HG02970 (cell line): ENCODE measurements around the gene HSPA1A.
"Not testable (repeated sequence)": the region's sequence is repeated elsewhere in the genome, so short reads cannot be mapped to it uniquely, and the experiment has no call there.

Experiments
- ATAC-seq: cut with Tn5 transposase; IDR thresholded peaks from one replicate; pipeline ENCODE4 v1.9.1; 2021; ENCODE audit warnings: mild to moderate bottlenecking, moderate library complexity, moderate number of reproducible peaks; ENCODE audit not compliant: unreplicated experiment, low FRiP score

HSPA1A gene

DNA sequence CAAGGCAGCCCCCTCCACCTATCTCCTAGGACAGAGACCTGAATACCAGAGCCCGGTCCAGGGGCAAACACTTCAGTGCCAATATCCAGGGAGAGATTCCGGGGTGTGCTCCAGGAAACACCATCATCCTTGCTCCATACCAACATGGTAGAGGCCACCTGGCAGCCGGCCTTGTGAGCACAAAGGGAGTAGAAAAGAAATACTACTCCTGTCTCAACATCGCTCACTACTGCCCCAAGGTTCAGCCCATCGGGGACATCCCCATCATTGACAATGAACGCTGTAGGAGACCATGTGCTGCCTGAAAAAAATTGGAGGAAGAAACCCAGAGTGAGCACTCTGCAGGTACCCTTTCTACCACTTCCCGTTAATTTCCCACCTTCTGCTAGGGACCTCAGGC is 45.8 kb downstream of the HSPA1A start:
- no peak for ATAC-seq

DNA sequence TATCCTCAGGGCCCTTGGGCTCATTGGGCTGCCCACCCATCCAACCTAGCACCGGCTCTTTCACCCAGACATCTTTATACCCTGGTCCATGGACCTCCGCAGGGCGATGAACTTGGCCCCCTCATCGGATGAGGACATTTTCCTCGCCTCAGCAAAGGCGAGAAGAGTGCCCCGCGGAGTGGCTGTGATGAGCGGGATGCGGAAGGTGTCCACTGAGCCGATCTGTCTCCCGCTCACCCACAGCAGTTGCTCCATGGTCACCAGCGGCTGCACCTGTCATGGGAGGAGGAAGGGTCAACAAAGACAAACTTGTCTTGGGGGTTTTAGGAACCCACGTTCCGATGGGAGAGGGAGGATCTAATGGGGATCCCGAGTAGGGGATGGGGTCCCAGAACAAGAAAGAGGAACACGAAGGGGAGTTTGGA is 46.6 kb downstream of the HSPA1A start:
- ATAC-seq, result no peak

DNA sequence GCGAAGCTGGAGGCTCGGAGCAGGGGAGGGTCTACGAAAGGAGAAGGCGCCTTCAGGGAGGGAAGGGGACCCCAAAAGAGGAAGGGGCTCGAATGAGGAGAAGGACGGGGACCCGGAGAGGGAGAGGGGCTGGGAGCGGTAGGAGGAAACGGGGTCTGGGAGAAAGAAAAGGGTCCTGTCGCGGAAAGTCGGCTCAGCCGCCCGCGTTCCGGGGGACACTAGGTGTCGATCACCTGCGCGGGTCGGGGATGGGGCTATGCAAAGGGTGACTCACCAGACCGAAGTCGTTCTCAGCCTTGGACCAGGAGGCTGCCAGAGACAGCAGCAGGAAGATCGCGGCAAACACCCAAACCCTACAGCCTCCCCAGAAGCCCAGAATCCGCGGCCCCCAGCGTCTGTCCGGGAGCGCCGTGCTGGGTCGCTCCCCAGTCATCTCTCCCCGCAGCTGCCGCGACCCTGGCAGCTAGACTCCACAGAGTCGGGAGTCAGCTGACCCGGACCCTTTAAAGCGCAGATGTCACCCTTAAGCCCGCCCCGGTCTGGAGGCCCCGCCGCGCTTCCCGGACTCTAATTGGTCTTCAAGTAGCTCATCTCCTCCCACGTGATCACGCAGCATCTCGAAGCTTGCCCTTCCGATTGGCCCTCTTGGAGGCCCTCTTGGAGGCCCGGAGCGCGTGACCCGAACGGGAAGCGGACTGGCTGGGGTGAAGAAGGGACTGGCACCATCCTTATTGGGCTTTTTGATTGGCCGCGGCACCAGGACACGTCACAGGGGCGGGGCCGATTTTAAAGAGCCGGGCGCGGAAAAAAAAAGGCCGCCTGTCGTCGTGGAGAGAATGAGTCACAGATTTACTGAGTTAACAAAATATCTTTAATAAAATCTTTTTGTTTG is 47.2 kb downstream of the HSPA1A start, which contains the start of gene NEU1:
NEU1 (minus strand) TSS at position 478 of the 892 bp plus-strand sequence; CDS start at position 433, 45 bp downstream.
- ATAC-seq, result peak; percentile 92

DNA sequence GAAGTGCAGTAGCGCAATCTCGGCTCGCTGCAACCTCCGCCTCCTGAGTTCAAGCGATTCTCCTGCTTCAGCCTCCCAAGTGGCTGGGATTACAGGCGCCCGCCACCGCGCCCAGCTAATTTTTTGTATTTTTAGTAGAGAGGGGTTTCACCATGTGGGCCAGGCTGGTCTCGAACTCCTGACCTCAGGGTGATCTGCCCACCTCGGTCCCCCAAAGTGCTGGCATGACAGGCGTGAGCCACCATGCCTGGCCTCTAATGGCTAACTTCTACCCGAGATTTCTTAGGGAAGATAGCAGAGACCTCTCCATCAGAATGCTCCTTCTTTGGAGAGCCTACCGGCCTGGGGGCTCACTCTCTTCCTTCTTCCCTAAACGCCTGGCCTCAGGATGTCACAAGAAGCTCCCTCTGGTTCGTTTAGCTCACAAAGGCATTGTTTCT is 48.8 kb downstream of the HSPA1A start:
- not testable (repeated sequence) for ATAC-seq

DNA sequence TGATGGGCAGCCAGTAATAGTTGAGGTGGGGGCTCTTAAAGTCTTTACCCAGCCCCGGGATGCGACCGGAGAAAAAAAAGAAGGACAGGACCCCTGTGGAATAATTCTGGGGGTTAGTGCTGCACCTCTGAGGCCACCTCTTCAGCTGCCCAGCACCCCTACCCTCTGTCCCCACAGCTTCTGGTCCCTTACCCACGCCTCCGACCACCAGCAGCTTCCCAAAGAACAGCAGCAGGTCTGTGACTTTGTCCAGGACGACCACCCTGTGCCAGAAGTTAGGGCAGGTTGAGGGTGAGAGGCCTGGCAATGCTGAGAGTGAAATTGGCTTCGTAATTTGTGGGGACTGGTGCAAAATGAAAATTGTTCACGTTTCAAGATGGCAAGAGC is 49.5 kb downstream of the HSPA1A start:
- no peak for ATAC-seq

DNA sequence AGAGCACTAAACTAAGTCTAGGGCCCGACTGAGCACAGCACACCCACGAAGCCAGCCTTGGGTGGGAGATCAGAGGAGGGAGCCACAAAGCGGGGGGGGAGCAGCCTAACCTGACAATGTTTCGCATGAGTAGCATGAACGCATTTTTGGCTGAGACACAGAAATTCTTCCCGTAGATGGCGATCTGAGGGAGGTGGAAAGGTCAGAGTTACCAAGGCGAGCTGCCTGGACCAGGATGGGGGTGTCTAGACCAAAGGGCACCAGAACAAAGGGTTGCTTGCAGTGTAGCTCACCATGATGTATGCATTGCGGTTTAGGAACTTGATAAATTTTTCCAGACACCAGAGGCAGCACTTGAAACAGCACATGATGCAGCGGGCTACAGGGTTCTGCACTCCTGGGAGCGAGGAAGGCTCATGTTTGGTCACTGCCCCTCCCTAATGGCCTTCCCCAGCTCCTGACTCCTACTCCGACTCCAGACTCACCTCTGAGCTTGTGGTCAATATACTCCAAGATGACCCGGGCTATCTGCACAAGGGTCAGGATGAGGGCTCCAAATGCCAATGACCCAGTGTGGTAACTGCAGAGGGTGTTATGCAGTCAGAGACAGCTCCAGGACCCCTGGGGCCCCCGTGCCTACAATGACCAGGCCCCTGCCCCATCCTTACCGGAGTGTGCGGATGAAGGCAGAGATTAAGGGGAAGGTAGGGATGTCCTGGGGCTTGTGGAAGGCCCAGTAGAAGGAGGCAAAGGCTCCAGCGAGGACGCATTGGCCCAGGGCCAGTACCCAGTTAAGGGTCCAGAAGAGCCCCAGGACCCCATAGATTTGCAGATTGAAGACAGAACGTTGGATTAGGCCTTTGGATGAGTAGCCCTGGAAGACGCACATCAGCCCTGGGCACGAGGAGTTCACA is 50.1 kb downstream of the HSPA1A start:
- ATAC-seq, result no peak
